Chondrocyte (in vitro differentiated cells): ENCODE data around the gene ABCA1. TPM values are rescaled to one million over a fixed set of nuclear protein-coding genes. Genes with fewer than 3 reads are reported as not detected.

Experiments
- DNase-seq: peaks from one replicate; pipeline ENCODE4 v3.0.0; 2021; ENCODE audit warnings: mixed read lengths, low spot score
- H3K27ac Mint-ChIP-seq: one replicate; pipeline ENCODE4 v1.8.0; 2021; ENCODE audit warnings: mild to moderate bottlenecking, moderate library complexity, mixed read lengths; ENCODE audit not compliant: unreplicated experiment
- H3K27me3 Mint-ChIP-seq: 2 replicates; pipeline ENCODE4 v1.8.0; 2021; ENCODE audit warnings: low read depth, mixed read lengths
- H3K36me3 Mint-ChIP-seq: 2 replicates; pipeline ENCODE4 v1.8.0; 2021; ENCODE audit warnings: low read depth, mixed read lengths
- H3K4me1 Mint-ChIP-seq: 2 replicates; pipeline ENCODE4 v1.8.0; 2021; ENCODE audit warnings: low read depth, mild to moderate bottlenecking, mixed read lengths
- H3K4me3 Mint-ChIP-seq: one replicate; pipeline ENCODE4 v1.8.0; 2021; ENCODE audit warnings: mild to moderate bottlenecking, moderate library complexity, mixed read lengths; ENCODE audit not compliant: unreplicated experiment
- H3K9me3 Mint-ChIP-seq: 2 replicates; pipeline ENCODE4 v1.8.0; 2021; ENCODE audit warnings: low read depth, mixed read lengths
- CTCF ChIP-seq: fragments of 200-600 bp; sonication (generic); IDR thresholded peaks from 2 replicates; pipeline ENCODE4 v1.5.0; 2021; ENCODE audit warnings: antibody characterized with exemption, mild to moderate bottlenecking, moderate library complexity
- total RNA-seq: library from RNA; stranded (reverse); gene quantifications from 3 replicates; pipeline ENCODE4 v1.2.1, GENCODE V29; 2021

Gene ABCA1
- total RNA-seq, 1 donor from 2014 or later, result 22.4 TPM

- peaks cover 25% of the 10 kb centered on the region for H3K36me3 Mint-ChIP-seq
- H3K4me1 Mint-ChIP-seq, result peaks cover 2% of the 10 kb centered on the region
- H3K9me3 Mint-ChIP-seq, result no peaks in the 10 kb centered on the region
- H3K27me3 Mint-ChIP-seq, result no peaks in the 10 kb centered on the region
- DNase-seq, result no peak
- H3K4me3 Mint-ChIP-seq, result no peak overlapping the region
- no peak overlapping the region for H3K27ac Mint-ChIP-seq
- TF ChIP-seq CTCF, result no peak
Observed at GRCh38 chr9:104841601-104842141, 86.3 kb downstream of the ABCA1 start.

GRCh38 chr9:104838958-104839357, 89.0 kb downstream of the ABCA1 start:
- peaks cover 40% of the 10 kb centered on the region for H3K36me3 Mint-ChIP-seq
- H3K4me1 Mint-ChIP-seq, result peaks cover 6% of the 10 kb centered on the region
- TF ChIP-seq CTCF, result no peak
- no peaks in the 10 kb centered on the region for H3K27me3 Mint-ChIP-seq
- no peak overlapping the region for H3K27ac Mint-ChIP-seq
- no peaks in the 10 kb centered on the region for H3K9me3 Mint-ChIP-seq
- H3K4me3 Mint-ChIP-seq, result no peak overlapping the region
- no peak for DNase-seq

GRCh38 chr9:104836767-104837166, 91.2 kb downstream of the ABCA1 start:
- Mint-ChIP-seq H3K4me3 (no peak overlapping the region), H3K9me3 (no peaks in the 10 kb centered on the region), H3K27me3 (no peaks in the 10 kb centered on the region), H3K36me3 (peaks cover 38% of the 10 kb centered on the region), H3K4me1 (peaks cover 6% of the 10 kb centered on the region), H3K27ac (no peak overlapping the region)
- TF ChIP-seq CTCF, result no peak
- no peak for DNase-seq

- Mint-ChIP-seq H3K27ac (no peak overlapping the region), H3K36me3 (peaks cover 41% of the 10 kb centered on the region)
Observed at GRCh38 chr9:104836235-104836634, 91.7 kb downstream of the ABCA1 start.

GRCh38 chr9:104835161-104835560, 92.8 kb downstream of the ABCA1 start:
- Mint-ChIP-seq H3K27ac (no peak overlapping the region), H3K9me3 (no peaks in the 10 kb centered on the region), H3K27me3 (no peaks in the 10 kb centered on the region), H3K36me3 (peaks cover 40% of the 10 kb centered on the region), H3K4me3 (no peak overlapping the region), H3K4me1 (peaks cover 8% of the 10 kb centered on the region)
- no peak for DNase-seq
- TF ChIP-seq CTCF, result no peak

More at GRCh38 chr9:104836235-104836634, 91.7 kb downstream of the ABCA1 start:
- Mint-ChIP-seq H3K4me3 (no peak overlapping the region), H3K4me1 (peaks cover 6% of the 10 kb centered on the region), H3K27me3 (no peaks in the 10 kb centered on the region), H3K9me3 (no peaks in the 10 kb centered on the region)
- TF ChIP-seq CTCF, result no peak
- DNase-seq, result no peak
